NCI-H2171 treated with DMSO at 0.1 percent for 48 hours (cell line): ENCODE results near the gene BAIAP2.
"Not testable (repeated sequence)": the region's sequence is repeated elsewhere in the genome, so short reads cannot be mapped to it uniquely, and the experiment has no call there.

Source experiments
- DNase-seq: peaks from one replicate; lab custom pipeline; 2025; lab: John Stamatoyannopoulos, UW

The BAIAP2 gene

GRCh38 chr17:81069135-81069645 lies 34.2 kb downstream of the BAIAP2 start:
- DNase-seq, result no peak

GRCh38 chr17:81070541-81071246 lies 35.7 kb downstream of the BAIAP2 start:
- no peak for DNase-seq

- DNase-seq, result no peak
Observed at GRCh38 chr17:81071761-81072741, 37.1 kb downstream of the BAIAP2 start.

- DNase-seq, result no peak
Observed at GRCh38 chr17:81073967-81074839, 39.3 kb downstream of the BAIAP2 start.

GRCh38 chr17:81074875-81075274 lies 39.9 kb downstream of the BAIAP2 start:
- no peak for DNase-seq

GRCh38 chr17:81075307-81075706 lies 40.4 kb downstream of the BAIAP2 start:
- DNase-seq, result no peak

GRCh38 chr17:81076141-81076679 lies 41.3 kb downstream of the BAIAP2 start:
- peak; percentile 99 for DNase-seq

GRCh38 chr17:81078026-81078913 lies 43.3 kb downstream of the BAIAP2 start:
- DNase-seq, result not testable (repeated sequence)

- DNase-seq, result no peak
Observed at GRCh38 chr17:81080019-81080418, 45.1 kb downstream of the BAIAP2 start.

- no peak for DNase-seq
Observed at GRCh38 chr17:81081222-81082176, 46.5 kb downstream of the BAIAP2 start.

- DNase-seq, result no peak
Observed at GRCh38 chr17:81082177-81083073, 47.5 kb downstream of the BAIAP2 start.

- DNase-seq, result no peak
Observed at GRCh38 chr17:81083125-81083765, 48.3 kb downstream of the BAIAP2 start.

GRCh38 chr17:81084680-81085419 lies 49.9 kb downstream of the BAIAP2 start:
- DNase-seq, result peak; percentile 52

GRCh38 chr17:81085420-81085911 lies 50.5 kb downstream of the BAIAP2 start:
- no peak for DNase-seq

- no peak for DNase-seq
Observed at GRCh38 chr17:81086789-81087551, 52.0 kb downstream of the BAIAP2 start.
